Ovary (tissue), 3 donors: ENCODE data around the gene MTX2.

Experiments
- EP300 ChIP-seq: sonication (generic); formaldehyde crosslinking; IDR thresholded peaks from one replicate; pipeline ENCODE4 v1.6.1; 2017; ENCODE audit warnings: antibody characterized with exemption
- POLR2A ChIP-seq: fragments of 450-650 bp; IDR thresholded peaks from one replicate; pipeline ENCODE4 v1.6.1; 2017; ENCODE audit warnings: antibody characterized with exemption, mild to moderate bottlenecking, moderate library complexity
- TF ChIP-seq, protein P1 (sequence below), 3 donors: fragments of 450-650 bp in 2 of 3; fragments of 200-600 bp in 1 of 3; IDR thresholded peaks; one replicate each; pipeline versions ENCODE4 v1.5.1 to v1.8.0; 2016 to 2022; ENCODE audit warnings: antibody characterized with exemption in 3 of 3, mild to moderate bottlenecking in 1 of 3
- donor health status: DM: no; HTN: no; CAD: no.

DNA sequence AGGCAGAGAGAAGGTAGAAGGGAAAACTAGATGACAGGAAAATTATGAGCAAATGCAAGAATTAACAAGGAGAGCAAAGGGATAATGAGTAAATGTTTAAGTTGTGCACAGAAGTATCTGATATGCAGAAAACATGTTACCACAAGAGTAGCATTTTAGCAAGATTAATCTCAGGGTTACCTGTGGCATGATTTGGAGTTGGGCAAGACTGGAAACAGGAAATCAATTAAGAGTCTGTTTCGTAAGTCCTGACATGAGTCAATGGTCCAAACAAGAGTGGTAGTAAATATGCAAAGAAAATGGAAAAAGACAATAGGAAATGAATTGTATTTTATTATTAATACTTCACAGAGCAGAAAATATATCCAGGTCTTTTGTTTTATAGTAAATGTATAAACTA is 17.3 kb upstream of the MTX2 start:
- TF ChIP-seq, protein P1, sequence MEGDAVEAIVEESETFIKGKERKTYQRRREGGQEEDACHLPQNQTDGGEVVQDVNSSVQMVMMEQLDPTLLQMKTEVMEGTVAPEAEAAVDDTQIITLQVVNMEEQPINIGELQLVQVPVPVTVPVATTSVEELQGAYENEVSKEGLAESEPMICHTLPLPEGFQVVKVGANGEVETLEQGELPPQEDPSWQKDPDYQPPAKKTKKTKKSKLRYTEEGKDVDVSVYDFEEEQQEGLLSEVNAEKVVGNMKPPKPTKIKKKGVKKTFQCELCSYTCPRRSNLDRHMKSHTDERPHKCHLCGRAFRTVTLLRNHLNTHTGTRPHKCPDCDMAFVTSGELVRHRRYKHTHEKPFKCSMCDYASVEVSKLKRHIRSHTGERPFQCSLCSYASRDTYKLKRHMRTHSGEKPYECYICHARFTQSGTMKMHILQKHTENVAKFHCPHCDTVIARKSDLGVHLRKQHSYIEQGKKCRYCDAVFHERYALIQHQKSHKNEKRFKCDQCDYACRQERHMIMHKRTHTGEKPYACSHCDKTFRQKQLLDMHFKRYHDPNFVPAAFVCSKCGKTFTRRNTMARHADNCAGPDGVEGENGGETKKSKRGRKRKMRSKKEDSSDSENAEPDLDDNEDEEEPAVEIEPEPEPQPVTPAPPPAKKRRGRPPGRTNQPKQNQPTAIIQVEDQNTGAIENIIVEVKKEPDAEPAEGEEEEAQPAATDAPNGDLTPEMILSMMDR (IDR thresholded peaks at IDR 0.05), result no peak
- TF ChIP-seq POLR2A, result no peak
- TF ChIP-seq EP300, result no peak
